Activated B cell treated with CpG ODN at 0.5 μM for 24 hours (primary cell): ENCODE data around the gene MAP3K14. TPM values are rescaled to one million over a fixed set of nuclear protein-coding genes. Genes with fewer than 3 reads are reported as not detected.
A peak's percentile ranks its signal among the peaks of the same experiment; 100 is the strongest.

ENCODE experiments used
- ATAC-seq: fragments of 200-7000 bp; cut with Tn5 transposase; one replicate; pipeline ENCODE4 v1.10.0; 2021; ENCODE audit warnings: low read depth, mild to moderate bottlenecking, moderate library complexity
- CTCF ChIA-PET: fragments of 350-600 bp; sonication (Branson Sonifier 250); formaldehyde crosslinking; loops from one replicate; lab custom pipeline; 2021; ENCODE audit warnings: antibody characterized with exemption; lab: Charles Lee
- POLR2A ChIA-PET: fragments of 350-600 bp; sonication (Branson Sonifier 250); formaldehyde crosslinking; loops from one replicate; lab custom pipeline; 2021; ENCODE audit warnings: antibody characterized with exemption; lab: Charles Lee
- DNase-seq: peaks from one replicate; pipeline ENCODE4 v3.0.0; 2022
- H3K27ac Mint-ChIP-seq: one replicate; pipeline ENCODE4 v1.8.0; 2020; ENCODE audit warnings: mixed read lengths
- H3K27me3 Mint-ChIP-seq: one replicate; pipeline ENCODE4 v1.8.0; 2021; ENCODE audit warnings: mixed read lengths
- H3K36me3 Mint-ChIP-seq: one replicate; pipeline ENCODE4 v1.8.0; 2021; ENCODE audit warnings: low read depth, mixed read lengths
- H3K4me1 Mint-ChIP-seq: one replicate; pipeline ENCODE4 v1.8.0; 2021; ENCODE audit warnings: mixed read lengths
- H3K4me3 Mint-ChIP-seq: one replicate; pipeline ENCODE4 v1.8.0; 2020; ENCODE audit warnings: mild to moderate bottlenecking, mixed read lengths
- H3K9me3 Mint-ChIP-seq: one replicate; pipeline ENCODE4 v1.8.0; 2020; ENCODE audit warnings: mixed read lengths
- intact Hi-C: fragments of 100-400 bp; cut with micrococcal nuclease; formaldehyde crosslinking; loops from one replicate; pipeline ENCODE4 v1.15.1; 2024
- total RNA-seq: library from RNA; stranded (reverse); gene quantifications from 2 replicates; pipeline ENCODE4 v1.2.3, GENCODE V29; 2022
- TF ChIP-seq, protein P1 (sequence below): fragments of 200-600 bp; IDR thresholded peaks from one replicate; pipeline ENCODE4 v1.8.0; 2022; ENCODE audit warnings: antibody characterized with exemption, mild to moderate bottlenecking

MAP3K14 gene
- total RNA-seq, 1 donor from 2014 or later: 88.6 TPM

DNA sequence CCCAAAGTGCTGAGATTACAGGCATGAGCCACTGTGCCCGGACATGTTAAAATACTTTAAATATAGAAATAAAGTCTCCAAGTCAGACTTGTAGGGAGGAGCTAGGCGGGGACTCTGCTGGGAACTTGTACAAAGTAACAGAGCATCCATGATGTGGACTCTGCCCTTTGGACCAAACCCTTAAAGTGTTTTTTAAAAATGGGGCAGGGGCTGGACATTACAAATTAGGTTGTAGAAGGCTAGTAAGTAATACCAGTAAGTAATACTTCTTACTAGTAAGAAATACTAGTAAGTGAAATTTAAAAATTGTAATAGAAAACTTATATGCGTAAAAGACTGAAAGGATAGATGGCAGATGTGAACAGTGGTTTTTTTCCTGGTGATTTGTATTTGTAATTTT is 45.2 kb downstream of the MAP3K14 start:
- no peaks in the 10 kb centered on the region for H3K27me3 Mint-ChIP-seq
- H3K9me3 Mint-ChIP-seq: no peaks in the 10 kb centered on the region
- ChIA-PET POLR2A (interaction anchor here (0.8 to 0.9 kb wide), 2 partner anchors 41 to 53 kb away, joined by 3 read pairs; no protein-coding TSS in a partner anchor), CTCF (interaction anchor here (0.7 to 8.1 kb wide), 5 partner anchors 12 to 114 kb away, joined by 3 to 60 read pairs (median 5); no protein-coding TSS in a partner anchor)
- peaks cover 77% of the 10 kb centered on the region for H3K36me3 Mint-ChIP-seq
- ATAC-seq (no peak), DNase-seq (no peak)
- intact Hi-C loops: loop anchor here (1.0 kb wide), 1 partner anchor 52 kb away; no protein-coding TSS in a partner anchor
- TF ChIP-seq, protein P1, sequence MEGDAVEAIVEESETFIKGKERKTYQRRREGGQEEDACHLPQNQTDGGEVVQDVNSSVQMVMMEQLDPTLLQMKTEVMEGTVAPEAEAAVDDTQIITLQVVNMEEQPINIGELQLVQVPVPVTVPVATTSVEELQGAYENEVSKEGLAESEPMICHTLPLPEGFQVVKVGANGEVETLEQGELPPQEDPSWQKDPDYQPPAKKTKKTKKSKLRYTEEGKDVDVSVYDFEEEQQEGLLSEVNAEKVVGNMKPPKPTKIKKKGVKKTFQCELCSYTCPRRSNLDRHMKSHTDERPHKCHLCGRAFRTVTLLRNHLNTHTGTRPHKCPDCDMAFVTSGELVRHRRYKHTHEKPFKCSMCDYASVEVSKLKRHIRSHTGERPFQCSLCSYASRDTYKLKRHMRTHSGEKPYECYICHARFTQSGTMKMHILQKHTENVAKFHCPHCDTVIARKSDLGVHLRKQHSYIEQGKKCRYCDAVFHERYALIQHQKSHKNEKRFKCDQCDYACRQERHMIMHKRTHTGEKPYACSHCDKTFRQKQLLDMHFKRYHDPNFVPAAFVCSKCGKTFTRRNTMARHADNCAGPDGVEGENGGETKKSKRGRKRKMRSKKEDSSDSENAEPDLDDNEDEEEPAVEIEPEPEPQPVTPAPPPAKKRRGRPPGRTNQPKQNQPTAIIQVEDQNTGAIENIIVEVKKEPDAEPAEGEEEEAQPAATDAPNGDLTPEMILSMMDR: no peak
- H3K4me1 Mint-ChIP-seq: no peaks in the 10 kb centered on the region
- H3K27ac Mint-ChIP-seq: no peak overlapping the region
- H3K4me3 Mint-ChIP-seq: no peak overlapping the region

DNA sequence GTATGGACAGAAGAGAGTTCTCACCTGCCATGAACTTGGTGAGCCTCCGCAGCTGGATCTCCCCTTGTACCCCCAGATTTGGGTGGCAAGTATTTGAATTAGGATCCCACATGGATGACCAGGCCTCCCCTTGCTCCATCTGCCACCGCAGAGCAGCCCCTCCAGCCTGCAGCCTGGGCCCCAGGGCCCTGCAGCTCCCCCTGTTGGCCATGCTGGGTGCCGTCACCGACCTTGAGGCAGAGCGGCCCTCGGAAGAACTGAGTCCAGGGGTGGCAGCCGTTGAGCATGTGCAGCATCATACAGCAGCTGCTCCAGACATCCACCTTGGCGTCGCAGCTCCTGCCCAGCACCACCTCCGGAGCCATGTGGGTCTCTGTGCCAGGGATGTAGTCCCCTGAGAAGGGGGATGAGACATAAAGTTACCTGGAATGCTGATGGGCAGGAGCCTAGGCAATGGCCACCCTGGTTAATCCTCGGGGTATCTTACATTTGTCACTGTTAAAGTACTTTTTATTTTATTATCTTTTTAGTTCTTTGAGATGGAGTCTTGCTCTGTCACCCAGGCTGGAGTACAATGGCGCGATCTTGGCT is 45.9 kb downstream of the MAP3K14 start:
- intact Hi-C loops: loop anchor here (1.0 kb wide), 1 partner anchor 52 kb away; no protein-coding TSS in a partner anchor
- no peaks in the 10 kb centered on the region for H3K27me3 Mint-ChIP-seq
- no peak overlapping the region for H3K27ac Mint-ChIP-seq
- TF ChIP-seq, protein P1: no peak
- CTCF ChIA-PET: interaction anchor here (1.5 to 8.1 kb wide), 3 partner anchors 51 to 115 kb away, joined by 3 to 60 read pairs (median 9); no protein-coding TSS in a partner anchor
- peak; percentile 44 for DNase-seq
- H3K9me3 Mint-ChIP-seq: no peaks in the 10 kb centered on the region
- H3K36me3 Mint-ChIP-seq: peaks cover 83% of the 10 kb centered on the region
- peak; percentile 61 for ATAC-seq
- H3K4me1 Mint-ChIP-seq: peaks cover 2% of the 10 kb centered on the region
- H3K4me3 Mint-ChIP-seq: no peak overlapping the region
- POLR2A ChIA-PET: no interaction called here

DNA sequence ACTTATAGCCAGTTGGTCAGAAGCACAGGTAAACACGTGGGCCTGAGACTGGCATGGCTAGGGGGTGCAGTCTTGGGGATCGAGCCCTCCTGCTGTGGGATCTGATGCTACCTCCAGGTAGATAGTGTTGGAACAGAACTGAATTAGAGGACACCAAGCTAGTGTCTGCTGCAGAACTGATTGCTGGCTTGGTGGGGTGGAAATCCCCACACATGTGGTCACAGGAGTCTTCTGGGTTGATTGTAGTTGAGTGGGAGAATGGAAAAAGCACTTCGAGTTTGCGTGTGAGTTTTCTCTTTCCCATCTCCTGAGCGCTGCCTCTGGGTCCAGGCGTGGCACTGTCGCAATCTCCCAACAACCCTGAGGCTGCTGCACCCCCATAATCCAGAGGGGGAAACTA is 46.9 kb downstream of the MAP3K14 start:
- CTCF ChIA-PET: interaction anchor here (0.7 to 8.1 kb wide), 3 partner anchors 22 to 134 kb away, joined by 3 to 60 read pairs (median 3); partner anchors contain the start of gene ACBD4
- Mint-ChIP-seq H3K4me1 (peaks cover 2% of the 10 kb centered on the region), H3K27me3 (no peaks in the 10 kb centered on the region), H3K36me3 (peaks cover 86% of the 10 kb centered on the region), H3K4me3 (no peak overlapping the region), H3K27ac (no peak overlapping the region), H3K9me3 (no peaks in the 10 kb centered on the region)
- ATAC-seq (no peak), DNase-seq (no peak)
- intact Hi-C loops: no loop called here
- POLR2A ChIA-PET: interaction anchor here (1.3 to 1.5 kb wide), 2 partner anchors 22 to 49 kb away, joined by 3 read pairs; no protein-coding TSS in a partner anchor
- TF ChIP-seq, protein P1: no peak

DNA sequence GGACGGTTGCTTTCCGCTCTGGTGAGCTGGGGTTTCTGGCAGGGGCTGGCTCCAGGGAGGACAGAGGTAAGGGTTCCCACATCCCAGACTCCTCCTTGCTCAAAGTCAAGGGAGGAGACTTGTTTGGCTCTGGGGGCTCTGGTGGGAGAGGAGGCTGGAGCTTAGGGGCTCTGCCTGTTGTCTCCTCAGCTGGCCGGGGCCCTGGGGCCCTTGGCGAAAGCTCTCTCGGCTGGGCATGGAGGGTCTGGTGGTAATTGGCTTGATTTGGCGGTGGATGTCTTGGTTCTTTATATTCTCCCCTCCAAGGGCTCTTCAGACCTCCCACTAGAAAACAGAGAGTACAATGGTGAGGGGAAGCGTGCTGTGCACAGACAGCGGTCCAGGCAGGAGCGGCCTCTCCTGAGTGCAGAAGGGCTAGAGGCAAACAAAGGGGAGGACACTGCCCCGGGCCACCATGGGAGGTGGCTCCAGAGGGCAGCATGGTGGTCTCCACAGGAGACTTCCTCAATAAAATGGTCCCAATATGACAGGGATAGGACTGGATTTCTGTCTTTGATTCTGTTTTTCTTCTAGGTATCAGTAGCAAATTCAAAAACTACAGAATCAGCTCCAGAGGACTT is 49.3 kb downstream of the MAP3K14 start:
- ChIA-PET POLR2A (interaction anchor here (1.2 to 1.4 kb wide), 3 partner anchors 20 to 46 kb away, joined by 3 to 4 read pairs (median 4); partner anchors contain the start of gene FMNL1), CTCF (interaction anchor here (0.6 to 8.1 kb wide), 3 partner anchors 10 to 1507 kb away, joined by 3 to 60 read pairs (median 5); no protein-coding TSS in a partner anchor)
- Mint-ChIP-seq H3K9me3 (no peaks in the 10 kb centered on the region), H3K4me1 (peaks cover 7% of the 10 kb centered on the region), H3K27ac (no peak overlapping the region), H3K27me3 (no peaks in the 10 kb centered on the region), H3K36me3 (peaks cover 87% of the 10 kb centered on the region), H3K4me3 (no peak overlapping the region)
- DNase-seq (no peak), ATAC-seq (no peak)
- intact Hi-C loops: no loop called here
- TF ChIP-seq, protein P1: no peak
